ENCODE data around the gene SLC22A5. TPM values are rescaled to one million over a fixed set of nuclear protein-coding genes. Genes with fewer than 3 reads are reported as not detected.
A peak's percentile ranks its signal among the peaks of the same experiment; 100 is the strongest.

The SLC22A5 gene
- total RNA-seq, 3 donors from 2014 or later: 6.6 to 31.5 (median 23.3) TPM

- no peak for DNase-seq (ENCODE audit: low spot score in 2 of 2)
- peaks cover 15 to 24% of the 10 kb centered on the region in 2 donors for H3K4me1 ChIP-seq
- no peaks in the 10 kb centered on the region for H3K27me3 ChIP-seq
- peak overlapping the region in 1 of 2 donors; percentile 84 for H3K27ac ChIP-seq
- intact Hi-C loops (cut with DNase I; ENCODE audit: low total_unique reads): loop anchor here (5.0 kb wide), 1 partner anchor 58 kb away; no protein-coding TSS in a partner anchor
- no peaks in the 10 kb centered on the region for H3K9me3 ChIP-seq
- no peaks in the 10 kb centered on the region for H3K36me3 ChIP-seq
- no peak overlapping the region for H3K4me3 ChIP-seq
- no peak for TF ChIP-seq POLR2A (IDR thresholded peaks at IDR 0.05)
- TF ChIP-seq, protein P1, sequence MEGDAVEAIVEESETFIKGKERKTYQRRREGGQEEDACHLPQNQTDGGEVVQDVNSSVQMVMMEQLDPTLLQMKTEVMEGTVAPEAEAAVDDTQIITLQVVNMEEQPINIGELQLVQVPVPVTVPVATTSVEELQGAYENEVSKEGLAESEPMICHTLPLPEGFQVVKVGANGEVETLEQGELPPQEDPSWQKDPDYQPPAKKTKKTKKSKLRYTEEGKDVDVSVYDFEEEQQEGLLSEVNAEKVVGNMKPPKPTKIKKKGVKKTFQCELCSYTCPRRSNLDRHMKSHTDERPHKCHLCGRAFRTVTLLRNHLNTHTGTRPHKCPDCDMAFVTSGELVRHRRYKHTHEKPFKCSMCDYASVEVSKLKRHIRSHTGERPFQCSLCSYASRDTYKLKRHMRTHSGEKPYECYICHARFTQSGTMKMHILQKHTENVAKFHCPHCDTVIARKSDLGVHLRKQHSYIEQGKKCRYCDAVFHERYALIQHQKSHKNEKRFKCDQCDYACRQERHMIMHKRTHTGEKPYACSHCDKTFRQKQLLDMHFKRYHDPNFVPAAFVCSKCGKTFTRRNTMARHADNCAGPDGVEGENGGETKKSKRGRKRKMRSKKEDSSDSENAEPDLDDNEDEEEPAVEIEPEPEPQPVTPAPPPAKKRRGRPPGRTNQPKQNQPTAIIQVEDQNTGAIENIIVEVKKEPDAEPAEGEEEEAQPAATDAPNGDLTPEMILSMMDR (IDR thresholded peaks at IDR 0.05): no peak
- TF ChIP-seq POLR2AphosphoS5 (IDR thresholded peaks at IDR 0.05): no peak
Observed at GRCh38 chr5:132429463-132430440, 60.2 kb downstream of the SLC22A5 start.

GRCh38 chr5:132430746-132431145, 61.2 kb downstream of the SLC22A5 start:
- TF ChIP-seq POLR2AphosphoS5 (IDR thresholded peaks at IDR 0.05) (no peak), POLR2A (IDR thresholded peaks at IDR 0.05) (no peak)
- TF ChIP-seq, protein P1 (IDR thresholded peaks at IDR 0.05): no peak
- Histone ChIP-seq H3K4me1 (peaks cover 15 to 24% of the 10 kb centered on the region in 2 donors), H3K27me3 (no peaks in the 10 kb centered on the region), H3K36me3 (no peaks in the 10 kb centered on the region), H3K27ac (no peak overlapping the region), H3K4me3 (no peak overlapping the region), H3K9me3 (no peaks in the 10 kb centered on the region)
- no peak for DNase-seq (ENCODE audit: low spot score in 2 of 2)
- intact Hi-C loops (cut with DNase I; ENCODE audit: low total_unique reads): no loop called here

GRCh38 chr5:132431632-132432031, 62.1 kb downstream of the SLC22A5 start:
- DNase-seq (ENCODE audit: low spot score in 2 of 2): no peak
- no peaks in the 10 kb centered on the region for H3K27me3 ChIP-seq
- H3K4me3 ChIP-seq: no peak overlapping the region
- TF ChIP-seq, protein P1 (IDR thresholded peaks at IDR 0.05): no peak
- no peak for TF ChIP-seq POLR2A (IDR thresholded peaks at IDR 0.05)
- no peak for TF ChIP-seq POLR2AphosphoS5 (IDR thresholded peaks at IDR 0.05)
- H3K9me3 ChIP-seq: no peaks in the 10 kb centered on the region
- H3K36me3 ChIP-seq: no peaks in the 10 kb centered on the region
- intact Hi-C loops (cut with DNase I; ENCODE audit: low total_unique reads): no loop called here
- peaks cover 11 to 17% of the 10 kb centered on the region in 2 donors for H3K4me1 ChIP-seq
- H3K27ac ChIP-seq: no peak overlapping the region

DNA sequence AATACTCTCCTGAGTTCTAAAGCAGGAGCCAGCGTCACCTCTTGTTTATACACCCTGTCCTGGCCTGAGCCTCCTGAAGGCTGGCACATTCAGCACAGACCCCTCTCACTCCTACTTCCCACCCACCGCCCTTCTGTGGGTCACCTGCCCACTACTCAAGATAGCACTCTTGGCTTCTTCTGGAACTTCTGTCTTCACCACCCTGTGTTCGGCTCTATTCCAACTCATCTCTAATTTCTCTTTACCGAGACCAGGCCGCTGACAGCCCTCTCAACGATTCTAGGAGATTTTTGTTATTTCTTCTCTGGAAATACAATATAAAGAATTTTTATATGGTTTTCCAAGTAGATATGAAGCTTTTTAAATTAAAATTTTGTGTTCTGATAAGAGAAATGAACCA, 63.6 kb downstream of the SLC22A5 start:
- no peak for DNase-seq (ENCODE audit: low spot score in 2 of 2)
- Histone ChIP-seq H3K36me3 (no peaks in the 10 kb centered on the region), H3K27ac (no peak overlapping the region), H3K9me3 (no peaks in the 10 kb centered on the region), H3K4me1 (peaks cover 1 to 2% of the 10 kb centered on the region in 2 donors), H3K4me3 (no peak overlapping the region), H3K27me3 (no peaks in the 10 kb centered on the region)
- intact Hi-C loops (cut with DNase I; ENCODE audit: low total_unique reads): no loop called here
- TF ChIP-seq POLR2AphosphoS5 (IDR thresholded peaks at IDR 0.05) (no peak), POLR2A (IDR thresholded peaks at IDR 0.05) (no peak)
- TF ChIP-seq, protein P1 (IDR thresholded peaks at IDR 0.05): no peak

All from breast epithelium (tissue), 4 donors.